HG03025 (cell line): Measurements from ENCODE around the gene ZNF598.
A peak's percentile ranks its signal among the peaks of the same experiment; 100 is the strongest.
"Not testable (repeated sequence)": the region's sequence is repeated elsewhere in the genome, so short reads cannot be mapped to it uniquely, and the experiment has no call there.

Source experiments
- ATAC-seq: cut with Tn5 transposase; IDR thresholded peaks from one replicate; pipeline ENCODE4 v1.9.1; 2021; ENCODE audit warnings: mild to moderate bottlenecking, moderate library complexity; ENCODE audit not compliant: unreplicated experiment, low FRiP score

ZNF598 gene

DNA sequence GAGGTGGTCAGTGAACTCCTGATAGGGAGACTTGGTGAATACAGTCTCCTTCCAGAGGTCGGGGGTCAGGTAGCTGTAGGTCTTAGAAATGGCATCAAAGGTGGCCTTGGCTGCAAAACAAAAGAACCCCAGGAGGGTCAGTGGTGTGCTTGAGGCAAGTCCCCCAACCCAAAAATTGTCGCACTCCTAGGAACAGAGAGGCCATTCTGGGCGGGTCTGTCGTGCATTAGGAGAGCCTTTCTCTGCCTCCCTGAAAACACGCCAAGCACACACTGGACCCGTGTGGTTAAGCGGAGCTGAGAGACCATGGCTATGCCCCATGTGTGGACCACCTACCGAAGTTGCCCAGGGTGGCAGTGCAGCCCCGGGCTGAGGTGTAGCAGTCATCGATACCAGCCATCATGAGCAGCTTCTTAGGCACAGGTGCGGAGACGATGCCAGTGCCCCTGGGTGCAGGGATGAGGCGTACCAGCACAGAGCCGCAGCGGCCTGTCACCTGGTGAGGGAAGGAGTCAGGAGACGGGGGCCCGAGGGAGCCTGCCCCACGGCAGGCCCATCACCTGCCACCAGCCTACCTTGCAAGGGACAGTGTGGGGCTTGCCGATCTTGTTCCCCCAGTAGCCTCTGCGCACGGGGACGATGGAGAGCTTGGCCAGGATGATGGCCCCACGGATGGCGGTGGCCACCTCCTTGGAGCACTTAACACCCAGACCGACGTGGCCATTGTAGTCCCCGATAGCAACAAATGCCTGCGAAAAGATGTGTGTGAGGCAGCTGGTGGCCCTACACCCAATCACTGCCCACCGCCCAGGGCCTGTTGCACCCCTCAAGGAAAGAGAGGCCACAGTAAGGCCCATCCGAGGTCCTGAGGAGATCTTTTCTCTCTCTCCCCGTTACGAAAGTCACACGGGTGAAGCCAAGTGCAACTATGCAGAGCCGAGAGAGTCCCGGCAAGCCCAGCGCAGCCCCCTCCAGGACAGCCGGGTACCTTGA lies 47.2 kb downstream of the ZNF598 start:
- not testable (repeated sequence) for ATAC-seq

DNA sequence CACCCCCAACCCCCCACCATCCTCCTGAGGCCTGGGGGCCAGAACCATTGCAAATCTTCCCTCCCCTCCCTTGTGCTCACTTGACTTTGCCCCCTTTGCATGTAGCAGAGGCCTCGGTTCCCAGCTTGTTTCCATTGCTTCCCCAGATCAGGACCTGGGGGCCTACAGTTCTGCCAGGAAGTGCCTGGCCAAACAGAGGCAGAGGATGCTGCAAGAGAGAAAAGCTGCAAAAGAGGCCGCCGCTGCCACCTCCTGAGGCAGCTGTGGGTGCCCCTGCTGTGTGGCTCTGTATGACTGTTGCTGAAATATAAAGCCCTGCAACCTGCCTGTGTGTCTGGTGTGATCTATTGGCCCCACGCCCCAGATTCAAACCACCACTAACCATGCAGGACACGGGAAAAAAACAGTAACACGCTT lies 48.0 kb downstream of the ZNF598 start:
- no peak for ATAC-seq

GRCh38 chr16:1960665-1961630 lies 48.7 kb downstream of the ZNF598 start:
- ATAC-seq, result no peak

GRCh38 chr16:1959269-1960039 lies 50.2 kb downstream of the ZNF598 start, which contains the start of gene NDUFB10:
Gene NDUFB10 (plus strand): TSS chr16:1959538. CDS start chr16:1959625, 87 bp downstream.
- ATAC-seq, result peak; percentile 54

DNA sequence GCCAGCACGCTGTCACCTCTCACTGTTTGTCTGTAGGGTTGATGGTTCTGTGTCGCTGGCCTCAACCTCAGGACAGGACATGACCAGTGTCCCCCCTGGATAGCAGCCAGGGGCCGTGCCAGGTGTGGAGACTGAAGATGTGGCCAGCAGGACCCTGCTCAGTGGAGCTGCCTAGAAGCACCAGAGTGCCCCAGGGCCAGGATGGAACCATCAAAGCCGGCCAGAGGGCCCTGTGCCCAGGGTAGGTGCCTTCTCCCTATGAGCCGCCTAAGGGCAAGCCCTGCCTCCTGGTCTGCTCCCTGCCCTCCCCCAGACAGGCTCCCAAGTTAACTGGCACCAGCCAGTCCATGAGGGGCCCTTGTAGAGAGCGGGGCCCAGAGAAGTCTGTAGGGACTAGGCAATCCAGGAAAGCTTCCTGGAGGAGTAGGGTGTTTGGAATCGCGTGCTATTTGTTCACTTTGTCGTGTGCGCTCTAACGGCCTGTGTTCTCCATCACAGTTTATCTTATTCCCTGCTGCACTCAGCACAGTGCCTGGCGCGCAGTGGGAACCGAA lies 50.8 kb downstream of the ZNF598 start:
- no peak for ATAC-seq

- not testable (repeated sequence) for ATAC-seq
Measured at GRCh38 chr16:1958143-1958491, 51.5 kb downstream of the ZNF598 start.

GRCh38 chr16:1957434-1958142 lies 52.0 kb downstream of the ZNF598 start:
- ATAC-seq, result not testable (repeated sequence)

DNA sequence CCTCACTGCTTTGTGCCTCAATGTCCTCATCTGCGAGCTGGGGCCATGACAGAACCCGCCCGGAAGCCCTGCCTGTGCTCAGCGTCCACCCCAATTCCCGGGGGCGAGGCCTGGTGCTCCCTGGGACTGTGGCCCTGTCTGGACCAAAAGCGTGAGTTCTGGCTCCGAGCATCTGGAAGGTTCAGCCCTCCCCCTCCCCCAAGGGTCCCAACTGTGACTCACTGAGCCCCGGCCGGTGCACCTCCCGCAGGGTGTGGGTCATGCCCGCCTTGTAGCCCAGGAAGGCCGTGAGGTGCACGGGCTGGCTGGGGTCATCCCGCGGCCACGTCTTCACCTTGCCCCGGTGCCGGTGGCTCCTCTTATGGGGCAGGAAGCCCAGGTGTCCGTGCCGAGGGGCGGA lies 55.9 kb downstream of the ZNF598 start:
- ATAC-seq, result no peak

DNA sequence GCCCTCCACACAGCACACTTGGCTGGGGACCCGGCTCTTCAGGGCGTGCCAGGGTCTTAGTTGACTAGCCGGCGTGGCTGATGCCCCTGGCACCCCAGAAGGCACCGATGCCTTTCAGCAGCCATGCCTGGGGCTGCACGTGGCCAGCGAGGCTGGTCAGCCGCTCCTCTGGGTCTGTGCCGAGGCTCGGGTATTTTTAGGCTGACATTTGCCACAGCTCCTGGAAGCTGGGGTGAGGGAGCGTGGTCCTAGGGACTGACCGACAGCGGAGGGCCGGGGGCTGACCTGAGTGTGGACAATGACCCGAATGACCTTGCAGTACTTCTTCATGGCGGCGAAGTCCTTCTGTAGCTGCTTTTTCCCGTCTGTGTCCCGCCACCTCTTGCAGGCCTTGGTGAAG lies 59.1 kb downstream of the ZNF598 start:
- no peak for ATAC-seq

GRCh38 chr16:1950047-1950446 lies 59.6 kb downstream of the ZNF598 start:
- no peak for ATAC-seq

DNA sequence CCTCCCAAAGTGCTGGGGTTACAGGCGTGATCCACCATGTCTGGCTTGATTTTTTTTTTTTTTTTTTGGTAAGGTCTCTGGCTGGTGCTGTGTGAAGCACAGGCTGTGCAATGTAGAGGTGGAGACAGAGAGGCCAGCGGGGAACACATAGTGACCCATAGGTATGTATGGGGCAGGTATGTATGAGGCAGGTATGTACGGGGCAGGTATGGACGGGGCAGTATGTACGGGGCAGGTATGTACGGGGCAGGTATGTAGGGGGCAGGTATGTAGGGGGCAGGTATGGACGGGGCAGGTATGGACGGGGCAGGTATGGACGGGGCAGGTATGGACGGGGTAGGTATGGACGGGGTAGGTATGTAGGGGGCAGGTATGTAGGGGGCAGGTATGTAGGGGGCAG lies 60.1 kb downstream of the ZNF598 start:
- no peak for ATAC-seq
